Stimulated activated naive CD8-positive, alpha-beta T cell treated with anti-CD3 and anti-CD28 coated beads, Interleukin-15, amount 100 ng/mL, for 72 hours (primary cell): Measurements from ENCODE around the gene PCCB.
A peak's percentile ranks its signal among the peaks of the same experiment; 100 is the strongest.
"Not testable (repeated sequence)": the region's sequence is repeated elsewhere in the genome, so short reads cannot be mapped to it uniquely, and the experiment has no call there.

Experiments used
- ATAC-seq: fragments of 150-1000 bp; cut with Tn5 transposase; 2 replicates; pipeline ENCODE4 v1.10.0; 2021; ENCODE audit warnings: mild to moderate bottlenecking, moderate library complexity
- DNase-seq, 2 donors: peaks; one replicate each; pipeline ENCODE4 v3.0.0; 2021 to 2022
- H3K27ac Mint-ChIP-seq, 2 donors: one replicate each; pipeline ENCODE4 v1.8.0; 2022; ENCODE audit warnings: mild to moderate bottlenecking in 2 of 2, mixed read lengths in 2 of 2, moderate library complexity in 2 of 2
- H3K27me3 Mint-ChIP-seq: one replicate; pipeline ENCODE4 v1.8.0; 2022; ENCODE audit warnings: mixed read lengths
- H3K4me1 Mint-ChIP-seq: one replicate; pipeline ENCODE4 v1.8.0; 2022; ENCODE audit warnings: mild to moderate bottlenecking, mixed read lengths
- H3K4me3 Mint-ChIP-seq, 2 donors: one replicate each; pipeline ENCODE4 v1.8.0; 2022; ENCODE audit warnings: mild to moderate bottlenecking in 2 of 2, mixed read lengths in 2 of 2, moderate library complexity in 1 of 2
- H3K9me3 Mint-ChIP-seq, 2 donors: one replicate each; pipeline ENCODE4 v1.8.0; 2022; ENCODE audit warnings: mixed read lengths in 2 of 2

Gene PCCB

GRCh38 chr3:136250059-136250902 lies at the start of gene PCCB:
PCCB (plus strand) TSS chr3:136250340; CDS start chr3:136250376, 36 bp downstream.
- ATAC-seq (peak; percentile 99), DNase-seq (peak; percentile 93 to 95)
- Mint-ChIP-seq H3K4me3 (peak within 1 kb of the TSS; percentile 90), H3K27me3 (no peaks in the 10 kb centered on the region), H3K4me1 (peaks cover 24% of the 10 kb centered on the region), H3K9me3 (no peaks in the 10 kb centered on the region), H3K27ac (peak within 1 kb of the TSS; percentile 98 to 99)

- Mint-ChIP-seq H3K27ac (no peak overlapping the region), H3K4me1 (no peaks in the 10 kb centered on the region), H3K4me3 (no peak overlapping the region), H3K27me3 (peaks cover 21% of the 10 kb centered on the region), H3K9me3 (no peaks in the 10 kb centered on the region)
- DNase-seq (no peak), ATAC-seq (no peak)
These were observed 42.5 kb upstream of the PCCB start for GRCh38 chr3:136207489-136208115.

- Mint-ChIP-seq H3K27me3 (peaks cover 21% of the 10 kb centered on the region), H3K9me3 (no peaks in the 10 kb centered on the region), H3K4me3 (no peak overlapping the region), H3K27ac (no peak overlapping the region), H3K4me1 (no peaks in the 10 kb centered on the region)
- DNase-seq (no peak), ATAC-seq (no peak)
These were observed 40.2 kb upstream of the PCCB start for GRCh38 chr3:136209921-136210320.

GRCh38 chr3:136211547-136211946 lies 38.6 kb upstream of the PCCB start:
- ATAC-seq (no peak), DNase-seq (no peak)
- Mint-ChIP-seq H3K9me3 (no peaks in the 10 kb centered on the region), H3K4me3 (no peak overlapping the region), H3K27me3 (peaks cover 16% of the 10 kb centered on the region), H3K4me1 (no peaks in the 10 kb centered on the region), H3K27ac (no peak overlapping the region)

- ATAC-seq, H3K4me1 Mint-ChIP-seq, H3K27me3 Mint-ChIP-seq, H3K27ac Mint-ChIP-seq, DNase-seq, H3K4me3 Mint-ChIP-seq: not testable (repeated sequence)
- peaks cover 6 to 18% of the 10 kb centered on the region in 2 donors for H3K9me3 Mint-ChIP-seq
These were observed 27.4 kb upstream of the PCCB start for GRCh38 chr3:136222746-136223145.

- DNase-seq (no peak), ATAC-seq (no peak)
- Mint-ChIP-seq H3K9me3 (no peaks in the 10 kb centered on the region), H3K4me3 (no peak overlapping the region), H3K27me3 (no peaks in the 10 kb centered on the region), H3K27ac (no peak overlapping the region), H3K4me1 (no peaks in the 10 kb centered on the region)
These were observed 17.7 kb upstream of the PCCB start for GRCh38 chr3:136232413-136232812.

- no peak for ATAC-seq
- Mint-ChIP-seq H3K4me1 (no peaks in the 10 kb centered on the region), H3K9me3 (no peaks in the 10 kb centered on the region), H3K4me3 (no peak overlapping the region), H3K27me3 (no peaks in the 10 kb centered on the region), H3K27ac (no peak overlapping the region)
- no peak for DNase-seq
These were observed 14.6 kb upstream of the PCCB start for GRCh38 chr3:136235545-136235944.

GRCh38 chr3:136236109-136236508 lies 14.0 kb upstream of the PCCB start:
- Mint-ChIP-seq H3K4me3 (no peak overlapping the region), H3K4me1 (no peaks in the 10 kb centered on the region), H3K9me3 (no peaks in the 10 kb centered on the region), H3K27me3 (no peaks in the 10 kb centered on the region), H3K27ac (no peak overlapping the region)
- ATAC-seq (no peak), DNase-seq (no peak)

- Mint-ChIP-seq H3K4me1 (no peaks in the 10 kb centered on the region), H3K4me3 (no peak overlapping the region), H3K27me3 (no peaks in the 10 kb centered on the region), H3K27ac (no peak overlapping the region), H3K9me3 (no peaks in the 10 kb centered on the region)
- DNase-seq = no peak
- ATAC-seq = no peak
These were observed 13.0 kb upstream of the PCCB start for GRCh38 chr3:136237103-136237502.

- H3K27ac Mint-ChIP-seq = no peak overlapping the region
- H3K4me3 Mint-ChIP-seq = no peak overlapping the region
- H3K9me3 Mint-ChIP-seq = no peaks in the 10 kb centered on the region
- DNase-seq (no peak), ATAC-seq (no peak)
- H3K27me3 Mint-ChIP-seq = no peaks in the 10 kb centered on the region
- no peaks in the 10 kb centered on the region for H3K4me1 Mint-ChIP-seq
These were observed 12.0 kb upstream of the PCCB start for GRCh38 chr3:136237961-136238649.

- no peak overlapping the region for H3K4me3 Mint-ChIP-seq
- H3K4me1 Mint-ChIP-seq = no peaks in the 10 kb centered on the region
- no peak overlapping the region for H3K27ac Mint-ChIP-seq
- no peak for ATAC-seq
- no peaks in the 10 kb centered on the region for H3K27me3 Mint-ChIP-seq
- no peaks in the 10 kb centered on the region for H3K9me3 Mint-ChIP-seq
- no peak for DNase-seq
These were observed 11.0 kb upstream of the PCCB start for GRCh38 chr3:136239094-136239493.

GRCh38 chr3:136245691-136246090 lies 4.4 kb upstream of the PCCB start:
- no peak for ATAC-seq
- H3K4me3 Mint-ChIP-seq = no peak overlapping the region
- peaks cover 11% of the 10 kb centered on the region for H3K4me1 Mint-ChIP-seq
- H3K9me3 Mint-ChIP-seq = no peaks in the 10 kb centered on the region
- H3K27ac Mint-ChIP-seq = no peak overlapping the region
- DNase-seq = no peak
- H3K27me3 Mint-ChIP-seq = no peaks in the 10 kb centered on the region

- DNase-seq (no peak), ATAC-seq (no peak)
- H3K27me3 Mint-ChIP-seq = no peaks in the 10 kb centered on the region
- H3K4me3 Mint-ChIP-seq = no peak overlapping the region
- peak overlapping the region in 1 of 2 donors; percentile 54 for H3K27ac Mint-ChIP-seq
- H3K4me1 Mint-ChIP-seq = peaks cover 24% of the 10 kb centered on the region
- H3K9me3 Mint-ChIP-seq = no peaks in the 10 kb centered on the region
These were observed 2.7 kb upstream of the PCCB start for GRCh38 chr3:136247436-136247835.

- Mint-ChIP-seq H3K27me3 (no peaks in the 10 kb centered on the region), H3K9me3 (no peaks in the 10 kb centered on the region), H3K4me3 (no peak overlapping the region), H3K27ac (no peak overlapping the region), H3K4me1 (peaks cover 24% of the 10 kb centered on the region)
- ATAC-seq (no peak), DNase-seq (no peak)
These were observed 2.1 kb upstream of the PCCB start for GRCh38 chr3:136247855-136248590.

GRCh38 chr3:136249091-136249490 lies 1.0 kb upstream of the PCCB start:
- H3K9me3 Mint-ChIP-seq = no peaks in the 10 kb centered on the region
- no peaks in the 10 kb centered on the region for H3K27me3 Mint-ChIP-seq
- no peak overlapping the region for H3K4me3 Mint-ChIP-seq
- no peak overlapping the region for H3K27ac Mint-ChIP-seq
- no peak for DNase-seq
- no peak for ATAC-seq
- peaks cover 24% of the 10 kb centered on the region for H3K4me1 Mint-ChIP-seq
